Thyroid gland (tissue), 4 donors: ENCODE results near the gene IRF2BPL. TPM values are rescaled to one million over a fixed set of nuclear protein-coding genes. Genes with fewer than 3 reads are reported as not detected.

ENCODE experiments used
- DNase-seq, 2 donors: peaks; one replicate each; pipeline ENCODE4 v3.0.0-alpha.2; 2019
- H3K27ac ChIP-seq, 3 donors: fragments of 200-600 bp; sonication (generic); 1 replicate in 2 of 3; 2 replicates in 1 of 3; pipeline ENCODE4 v1.5.1; 2016 to 2019; ENCODE audit warnings: mild to moderate bottlenecking in 1 of 3, moderate library complexity in 1 of 3
- H3K27me3 ChIP-seq: fragments of 200-600 bp; sonication (generic); one replicate; pipeline ENCODE4 v1.5.1; 2019
- H3K36me3 ChIP-seq, 2 donors: fragments of 200-600 bp; sonication (generic); one replicate each; pipeline ENCODE4 v1.5.1; 2016 to 2019
- H3K4me1 ChIP-seq, 2 donors: fragments of 200-600 bp; sonication (generic); one replicate each; pipeline ENCODE4 v1.5.1; 2017 to 2019
- H3K4me3 ChIP-seq, 3 donors: fragments of 200-600 bp; sonication (generic); replicated peaks in 1 of 3; 1 replicate in 2 of 3; 2 replicates in 1 of 3; pipeline ENCODE4 v1.5.1; 2016; ENCODE audit warnings: mild to moderate bottlenecking in 1 of 3
- H3K9me3 ChIP-seq: fragments of 200-600 bp; sonication (generic); one replicate; pipeline ENCODE4 v1.5.1; 2017
- POLR2A ChIP-seq, 2 donors: fragments of 450-650 bp; IDR thresholded peaks; one replicate each; pipeline ENCODE4 v1.6.1; 2017; ENCODE audit warnings: antibody characterized with exemption in 2 of 2, mild to moderate bottlenecking in 2 of 2, moderate library complexity in 1 of 2
- WGBS, 2 donors: methylation state at CpG; one replicate each; pipeline ENCODE4 v1.1.5; 2017; 5-methylcytosine and 5-hydroxymethylcytosine counted together
- intact Hi-C: fragments of 100-400 bp; cut with DNase I; formaldehyde crosslinking; loops from one replicate; pipeline ENCODE4 v1.15.1; 2023
- total RNA-seq, 4 donors: library from RNA; depleted of rRNA; stranded (reverse); fragments of >200 nt; gene quantifications; one replicate each; pipeline ENCODE4 v1.2.3, GENCODE V29; 2016
- TF ChIP-seq, protein P1 (sequence below), 6 experiments: fragments of 200-600 bp in 3 of 6; fragments of 450-650 bp in 3 of 6; sonication (generic) in 3 of 6; IDR thresholded peaks; one replicate each; pipeline ENCODE4 v1.5.1; 2016 to 2019; ENCODE audit warnings: antibody characterized with exemption in 6 of 6, mild to moderate bottlenecking in 2 of 6, inconsistent platforms in 1 of 6, moderate library complexity in 1 of 6

The IRF2BPL gene
- total RNA-seq, 4 donors from 2014 or later, result 43.9 to 103 (median 78.4) TPM

GRCh38 chr14:77043177-77043983 lies 14.9 kb upstream of the IRF2BPL start:
- Histone ChIP-seq H3K27ac (peak overlapping the region; percentile 86 to 100 (median 97)), H3K4me3 (no peak overlapping the region), H3K4me1 (peaks cover 78% of the 10 kb centered on the region in 2 donors), H3K9me3 (no peaks in the 10 kb centered on the region), H3K27me3 (no peaks in the 10 kb centered on the region), H3K36me3 (no peaks in the 10 kb centered on the region)
- 21 to 26% methylated on average over 10 of the region's 10 CpGs for WGBS, 2 donors
- TF ChIP-seq POLR2A (IDR thresholded peaks at IDR 0.05), result peak in 1 of 2 donors; percentile 21
- TF ChIP-seq, protein P1, sequence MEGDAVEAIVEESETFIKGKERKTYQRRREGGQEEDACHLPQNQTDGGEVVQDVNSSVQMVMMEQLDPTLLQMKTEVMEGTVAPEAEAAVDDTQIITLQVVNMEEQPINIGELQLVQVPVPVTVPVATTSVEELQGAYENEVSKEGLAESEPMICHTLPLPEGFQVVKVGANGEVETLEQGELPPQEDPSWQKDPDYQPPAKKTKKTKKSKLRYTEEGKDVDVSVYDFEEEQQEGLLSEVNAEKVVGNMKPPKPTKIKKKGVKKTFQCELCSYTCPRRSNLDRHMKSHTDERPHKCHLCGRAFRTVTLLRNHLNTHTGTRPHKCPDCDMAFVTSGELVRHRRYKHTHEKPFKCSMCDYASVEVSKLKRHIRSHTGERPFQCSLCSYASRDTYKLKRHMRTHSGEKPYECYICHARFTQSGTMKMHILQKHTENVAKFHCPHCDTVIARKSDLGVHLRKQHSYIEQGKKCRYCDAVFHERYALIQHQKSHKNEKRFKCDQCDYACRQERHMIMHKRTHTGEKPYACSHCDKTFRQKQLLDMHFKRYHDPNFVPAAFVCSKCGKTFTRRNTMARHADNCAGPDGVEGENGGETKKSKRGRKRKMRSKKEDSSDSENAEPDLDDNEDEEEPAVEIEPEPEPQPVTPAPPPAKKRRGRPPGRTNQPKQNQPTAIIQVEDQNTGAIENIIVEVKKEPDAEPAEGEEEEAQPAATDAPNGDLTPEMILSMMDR (IDR thresholded peaks at IDR 0.05), result no peak
- DNase-seq, result no peak
- intact Hi-C loops, result no loop called here

DNA sequence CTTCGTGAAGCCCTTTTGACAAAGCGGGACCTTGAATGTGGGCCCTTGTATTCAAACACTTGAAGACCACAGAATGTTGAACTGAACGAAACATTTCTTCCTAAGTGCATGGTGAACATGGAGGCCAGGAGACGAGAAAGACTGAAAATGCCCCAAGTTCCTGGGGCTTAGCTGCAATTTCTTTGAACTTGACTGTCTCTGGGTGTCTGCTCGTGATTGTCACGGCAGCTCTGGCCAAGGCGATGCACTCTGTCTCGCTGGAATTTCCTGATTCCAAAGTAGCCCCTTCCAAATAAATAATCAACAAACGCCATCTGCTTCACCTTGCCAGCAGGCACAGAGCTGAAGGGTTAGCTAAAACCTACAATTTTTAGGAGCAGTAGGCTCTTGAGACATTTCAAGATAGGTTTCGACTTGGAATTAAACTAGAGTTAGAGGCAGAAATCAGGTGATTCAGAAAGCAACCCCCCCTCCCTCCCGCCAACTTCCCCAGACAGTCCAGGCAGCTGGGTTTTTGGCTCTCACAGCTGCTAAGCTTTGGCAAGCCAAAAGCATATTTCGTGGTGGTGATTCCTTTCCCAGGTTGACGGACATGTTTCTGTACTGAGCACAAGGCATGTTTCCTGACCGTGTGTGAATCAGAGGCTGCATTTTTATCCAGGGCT lies 13.5 kb upstream of the IRF2BPL start:
- peaks cover 91 to 92% of the 10 kb centered on the region in 2 donors for H3K4me1 ChIP-seq
- no peak overlapping the region for H3K4me3 ChIP-seq
- H3K9me3 ChIP-seq, result no peaks in the 10 kb centered on the region
- H3K36me3 ChIP-seq, result no peaks in the 10 kb centered on the region
- H3K27ac ChIP-seq, result peak overlapping the region; percentile 86 to 100 (median 97)
- WGBS, 2 donors, result 21% methylated on average over 14 of the region's 14 CpGs
- DNase-seq, result peak; percentile 80 to 81
- peak in 1 of 2 donors; percentile 10 for TF ChIP-seq POLR2A (IDR thresholded peaks at IDR 0.05)
- TF ChIP-seq, protein P1 (IDR thresholded peaks at IDR 0.05), result no peak
- intact Hi-C loops, result no loop called here
- H3K27me3 ChIP-seq, result no peaks in the 10 kb centered on the region

DNA sequence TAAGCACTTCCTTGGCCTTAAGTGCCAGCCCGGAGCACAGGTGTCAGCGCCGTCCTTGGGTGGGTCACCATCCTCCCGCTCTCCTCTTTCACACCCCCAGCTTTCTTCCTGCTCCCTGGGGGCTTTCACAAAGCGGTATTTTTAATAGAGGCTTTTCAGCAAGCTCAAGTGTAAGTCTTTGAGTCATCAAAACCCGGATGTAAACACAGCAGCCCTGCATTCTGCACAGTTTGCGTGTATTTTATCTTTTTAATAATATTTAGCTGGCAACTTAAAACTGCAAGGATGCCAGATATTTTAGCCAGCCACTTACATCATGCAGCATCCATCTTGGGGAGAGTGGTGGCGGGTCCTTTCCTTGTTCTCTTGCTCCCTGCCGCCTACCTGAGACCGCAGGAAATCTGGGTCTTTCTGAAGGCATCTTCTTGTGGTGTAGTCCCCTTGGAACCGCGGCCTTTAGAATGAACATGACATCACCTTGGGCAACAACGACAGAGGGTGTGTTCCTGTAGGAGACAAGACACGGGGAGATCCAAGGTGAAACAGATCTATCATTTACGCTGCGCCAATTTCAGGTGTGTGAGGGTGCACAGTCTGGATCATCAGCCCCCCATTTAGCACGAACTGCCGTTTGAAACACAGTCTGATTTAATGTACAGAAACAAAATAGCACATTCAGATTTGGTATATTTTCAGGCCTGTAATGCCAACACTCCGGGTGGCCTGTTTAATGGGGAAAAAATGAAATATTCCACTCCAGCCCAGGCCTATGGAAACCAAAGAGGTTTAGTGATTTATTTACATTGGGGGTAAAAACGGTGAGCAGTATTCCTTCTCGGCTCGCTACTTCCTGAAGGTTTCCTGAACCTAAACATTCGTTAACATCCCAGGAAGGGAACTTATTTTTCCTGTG lies 12.5 kb upstream of the IRF2BPL start:
- H3K36me3 ChIP-seq, result no peaks in the 10 kb centered on the region
- 35 to 40% methylated on average over 23 of the region's 23 CpGs for WGBS, 2 donors
- H3K9me3 ChIP-seq, result no peaks in the 10 kb centered on the region
- intact Hi-C loops, result no loop called here
- H3K27me3 ChIP-seq, result no peaks in the 10 kb centered on the region
- no peak overlapping the region for H3K4me3 ChIP-seq
- H3K4me1 ChIP-seq, result peaks cover 89 to 95% of the 10 kb centered on the region in 2 donors
- DNase-seq, result no peak
- TF ChIP-seq POLR2A (IDR thresholded peaks at IDR 0.05), result no peak
- TF ChIP-seq, protein P1 (IDR thresholded peaks at IDR 0.05), result no peak
- H3K27ac ChIP-seq, result peak overlapping the region; percentile 86 to 100 (median 97)

- H3K4me3 ChIP-seq, result peak overlapping the region in 1 of 3 donors; percentile 11
- 0 to 2% methylated on average over 21 to 22 of the region's 26 CpGs for WGBS, 2 donors
- peak overlapping the region; percentile 97 to 100 (median 99) for H3K27ac ChIP-seq
- intact Hi-C loops, result no loop called here
- TF ChIP-seq POLR2A (IDR thresholded peaks at IDR 0.05), result peak in 1 of 2 donors; percentile 51
- TF ChIP-seq, protein P1 (IDR thresholded peaks at IDR 0.05), result peak in 1 of 6 experiments; percentile 22
- no peaks in the 10 kb centered on the region for H3K9me3 ChIP-seq
- H3K36me3 ChIP-seq, result no peaks in the 10 kb centered on the region
- DNase-seq, result peak; percentile 100
- peaks cover 85 to 95% of the 10 kb centered on the region in 2 donors for H3K4me1 ChIP-seq
- no peaks in the 10 kb centered on the region for H3K27me3 ChIP-seq
Observed at GRCh38 chr14:77040059-77040740, 11.7 kb upstream of the IRF2BPL start.
